RWPE1 (cell line): Measurements from ENCODE around the gene AGPAT3.

ENCODE experiments used
- CTCF ChIA-PET: fragments of 350-600 bp; sonication (Branson Sonifier 250); formaldehyde crosslinking; extraction: SDS; loops from one replicate; lab custom pipeline; 2021; lab: Yijun Ruan, JAX
- POLR2A ChIA-PET: fragments of 400-600 bp; formaldehyde crosslinking; extraction: SDS; loops from one replicate; lab custom pipeline; 2020; ENCODE audit warnings: antibody characterized with exemption; ENCODE audit not compliant: low non-redundant PET; lab: Yijun Ruan, JAX
- DNase-seq: peaks from one replicate; pipeline ENCODE4 v3.0.0; 2012; ENCODE audit warnings: low spot score
- H3K27ac ChIP-seq: fragments of 450-650 bp; 2 replicates; pipeline ENCODE4 v1.5.1; 2017
- CTCF ChIP-seq: fragments of 450-650 bp; conservative IDR thresholded peaks from 2 replicates; pipeline ENCODE4 v1.5.1; 2017; ENCODE audit warnings: low read depth, mild to moderate bottlenecking

The AGPAT3 gene

GRCh38 chr21:43991447-43991991 is 126.5 kb downstream of the AGPAT3 start:
- TF ChIP-seq CTCF: no peak
- ChIA-PET POLR2A (no interaction called here), CTCF (interaction anchor here (0.5 to 0.6 kb wide), 2 partner anchors 8 to 64 kb away, joined by 3 to 5 read pairs; no protein-coding TSS in a partner anchor)
- H3K27ac ChIP-seq: no peak overlapping the region
- no peak for DNase-seq

DNA sequence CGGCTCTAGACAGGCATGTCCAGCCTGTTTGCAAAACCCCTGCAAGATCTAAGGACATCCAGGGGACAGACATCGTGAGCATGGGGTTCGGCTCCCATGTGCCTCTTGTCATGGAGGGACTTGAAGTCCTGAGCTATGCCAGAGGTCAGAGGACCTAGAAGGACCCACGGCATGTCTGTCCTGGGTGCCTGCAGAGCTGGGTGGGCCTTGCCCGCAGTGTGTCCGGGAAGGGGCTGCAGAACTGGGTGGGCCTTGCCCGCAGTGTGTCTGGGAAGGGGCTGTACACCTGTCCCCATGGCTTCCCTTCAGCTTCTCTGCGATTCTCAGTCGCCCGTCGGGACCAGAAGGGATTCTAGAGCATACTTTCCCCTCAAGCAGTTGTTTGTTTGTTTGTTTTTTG is 127.1 kb downstream of the AGPAT3 start:
- DNase-seq: no peak
- ChIA-PET POLR2A (no interaction called here), CTCF (interaction anchor here (0.6 kb wide), 1 partner anchor 9 kb away, joined by 3 read pairs; no protein-coding TSS in a partner anchor)
- no peak overlapping the region for H3K27ac ChIP-seq
- no peak for TF ChIP-seq CTCF

- no peak for TF ChIP-seq CTCF
- ChIA-PET CTCF (no interaction called here), POLR2A (no interaction called here)
- no peak for DNase-seq
- no peak overlapping the region for H3K27ac ChIP-seq
Observed at GRCh38 chr21:43993420-43993934, 128.5 kb downstream of the AGPAT3 start.

GRCh38 chr21:43994085-43994484 is 129.1 kb downstream of the AGPAT3 start:
- no peak overlapping the region for H3K27ac ChIP-seq
- ChIA-PET CTCF (no interaction called here), POLR2A (no interaction called here)
- TF ChIP-seq CTCF: no peak
- no peak for DNase-seq

- no peak overlapping the region for H3K27ac ChIP-seq
- no peak for DNase-seq
- POLR2A ChIA-PET: no interaction called here
- TF ChIP-seq CTCF: no peak
- CTCF ChIA-PET: interaction anchor here (0.6 kb wide), 1 partner anchor 307 kb away, joined by 3 read pairs; no protein-coding TSS in a partner anchor
Observed at GRCh38 chr21:43994646-43995045, 129.6 kb downstream of the AGPAT3 start.

DNA sequence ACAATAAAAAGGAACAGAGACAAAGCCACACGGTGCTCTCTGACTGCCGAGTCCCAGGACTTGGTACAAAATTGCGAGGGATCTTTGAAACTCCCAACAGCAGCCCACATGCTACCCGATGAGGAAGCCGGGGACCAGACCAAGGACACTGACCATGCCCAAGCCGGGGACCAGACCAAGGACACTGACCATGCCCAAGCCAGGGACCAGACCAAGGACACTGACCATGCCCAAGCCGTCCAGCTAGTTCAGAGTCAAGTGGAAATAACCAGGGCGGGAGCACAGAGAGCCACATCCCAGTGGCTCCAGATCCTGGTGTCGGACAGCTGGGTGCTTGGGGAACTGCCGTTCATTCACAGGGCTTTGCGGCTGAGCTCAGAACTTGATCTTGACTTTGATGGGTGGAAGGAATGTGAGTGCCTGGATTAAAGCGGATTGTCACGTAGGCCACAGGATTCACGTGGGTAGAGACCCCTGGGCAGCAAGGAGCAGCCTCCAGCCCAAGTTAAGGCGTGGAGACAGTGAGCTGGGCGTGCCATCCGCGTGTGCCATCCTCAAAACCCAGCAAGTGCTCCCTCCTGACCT is 130.6 kb downstream of the AGPAT3 start:
- POLR2A ChIA-PET: no interaction called here
- no peak for TF ChIP-seq CTCF
- no peak overlapping the region for H3K27ac ChIP-seq
- DNase-seq: no peak
- CTCF ChIA-PET: no interaction called here
